PC-9 (cell line): ENCODE measurements around the gene CPPED1. TPM values are rescaled to one million over a fixed set of nuclear protein-coding genes. Genes with fewer than 3 reads are reported as not detected.
A peak's percentile ranks its signal among the peaks of the same experiment; 100 is the strongest.

Source experiments
- BruUV-seq: library from RNA; stranded (reverse); fragments of 400-500 nt; replicated peaks from 2 replicates; lab custom pipeline; 2021; lab: Mats Ljungman, UMichigan
- CTCF ChIA-PET: fragments of 300-600 bp; sonication (Branson Sonifier 250); formaldehyde crosslinking; loops from one replicate; lab custom pipeline; 2022; ENCODE audit warnings: antibody characterized with exemption; lab: Charles Lee
- POLR2A ChIA-PET: fragments of 300-600 bp; sonication (Branson Sonifier 250); formaldehyde crosslinking; loops from one replicate; lab custom pipeline; 2022; ENCODE audit warnings: antibody characterized with exemption; ENCODE audit not compliant: unreplicated experiment; lab: Charles Lee
- DNase-seq, 2 experiments: peaks; one replicate each; pipeline versions ENCODE4 v3.0.0 to v3.0.0-alpha.2; 2015 to 2022; ENCODE audit warnings: mixed read lengths in 1 of 2
- H2AFZ ChIP-seq: fragments of 200-600 bp; sonication (generic); 2 replicates; pipeline ENCODE4 v1.8.1; 2017; ENCODE audit warnings: antibody characterized with exemption
- H3F3A ChIP-seq: fragments of 200-600 bp; sonication (generic); 2 replicates; pipeline ENCODE4 v1.8.1; 2017; ENCODE audit warnings: antibody characterized with exemption, mild to moderate bottlenecking, low read depth; ENCODE audit not compliant: insufficient read depth
- H3K27ac ChIP-seq: fragments of 200-600 bp; sonication (generic); 2 replicates; pipeline ENCODE4 v1.6.1; 2016; ENCODE audit warnings: mixed run types
- H3K27me3 ChIP-seq: fragments of 200-600 bp; sonication (generic); 2 replicates; pipeline ENCODE4 v1.6.1; 2016; ENCODE audit warnings: low read depth, mixed run types; ENCODE audit not compliant: insufficient read depth
- H3K36me3 ChIP-seq: fragments of 200-600 bp; sonication (generic); 2 replicates; pipeline ENCODE4 v1.6.1; 2016; ENCODE audit warnings: low read depth, mixed run types
- H3K4me1 ChIP-seq: fragments of 200-600 bp; sonication (generic); replicated peaks from 2 replicates; pipeline ENCODE4 v1.6.1; 2016; ENCODE audit warnings: mixed run types; ENCODE audit not compliant: insufficient read depth
- H3K4me2 ChIP-seq: fragments of 200-600 bp; sonication (generic); 2 replicates; pipeline ENCODE4 v1.6.1; 2017; ENCODE audit warnings: mixed run types
- H3K4me3 ChIP-seq: fragments of 200-600 bp; sonication (generic); 2 replicates; pipeline ENCODE4 v1.6.1; 2016; ENCODE audit warnings: mixed run types
- H3K79me2 ChIP-seq: fragments of 200-600 bp; sonication (generic); 2 replicates; pipeline ENCODE4 v1.6.1; 2017; ENCODE audit warnings: low read depth, mixed run types
- H3K9me2 ChIP-seq: fragments of 200-600 bp; sonication (generic); 2 replicates; pipeline ENCODE4 v1.8.1; 2017; ENCODE audit warnings: mild to moderate bottlenecking; ENCODE audit not compliant: insufficient read depth
- H3K9me3 ChIP-seq: fragments of 200-600 bp; sonication (generic); 2 replicates; pipeline ENCODE4 v1.8.1; 2016; ENCODE audit warnings: low read depth; ENCODE audit not compliant: insufficient read depth
- H4K20me1 ChIP-seq: fragments of 200-600 bp; sonication (generic); 2 replicates; pipeline ENCODE4 v1.8.1; 2017; ENCODE audit not compliant: insufficient read depth
- CTCF ChIP-seq: fragments of 200-600 bp; sonication (generic); conservative IDR thresholded peaks from 2 replicates; pipeline ENCODE4 v1.6.1; 2017; ENCODE audit warnings: mixed run types, antibody characterized with exemption, mild to moderate bottlenecking, moderate library complexity
- EZH2 ChIP-seq: fragments of 200-600 bp; sonication (generic); IDR thresholded peaks from 2 replicates; pipeline ENCODE4 v1.8.0; 2017; ENCODE audit warnings: antibody characterized with exemption, low read depth
- intact Hi-C: fragments of 100-400 bp; cut with micrococcal nuclease; formaldehyde crosslinking; loops from one replicate; pipeline ENCODE4 v1.10.0; 2022; ENCODE audit not compliant: unreplicated experiment
- total RNA-seq: library from RNA; stranded (reverse); gene quantifications from 2 replicates; pipeline ENCODE4 v1.2.3, GENCODE V29; 2021

CPPED1 gene
- total RNA-seq, 1 experiment from 2014 or later, result 66.9 TPM

GRCh38 chr16:12833926-12834325 is 30.2 kb upstream of the CPPED1 start:
- TF ChIP-seq CTCF, result no peak
- no peak for TF ChIP-seq EZH2
- POLR2A ChIA-PET, result interaction anchor here (0.6 to 0.7 kb wide), 4 partner anchors 17 to 1782 kb away, joined by 3 to 5 read pairs (median 4); no protein-coding TSS in a partner anchor
- Histone ChIP-seq H3K9me2 (no peaks in the 10 kb centered on the region), H3K36me3 (no peaks in the 10 kb centered on the region), H2AFZ (peak overlapping the region; percentile 47; the same call in 1 of the 2 replicates), H3K4me1 (peaks cover 27% of the 10 kb centered on the region), H3K4me3 (peak overlapping the region; percentile 19; the same call in 1 of the 2 replicates), H3K9me3 (no peaks in the 10 kb centered on the region), H3K27me3 (no peaks in the 10 kb centered on the region), H3K79me2 (no peaks in the 10 kb centered on the region), H3K27ac (peak overlapping the region; percentile 93), H3F3A (peaks cover 36% of the 10 kb centered on the region), H4K20me1 (no peaks in the 10 kb centered on the region), H3K4me2 (peak overlapping the region; percentile 69)
- no TSS peak for BruUV-seq
- intact Hi-C loops, result loop anchor here (1.0 to 2.0 kb wide), 4 partner anchors 33 to 221 kb away; no protein-coding TSS in a partner anchor
- CTCF ChIA-PET, result no interaction called here
- peak; percentile 92 to 95 for DNase-seq

- H3K4me3 ChIP-seq, result no peak overlapping the region
- H3K79me2 ChIP-seq, result no peaks in the 10 kb centered on the region
- TF ChIP-seq EZH2 (no peak), CTCF (no peak)
- H3K9me2 ChIP-seq, result no peaks in the 10 kb centered on the region
- DNase-seq, result no peak
- no peaks in the 10 kb centered on the region for H3K27me3 ChIP-seq
- peaks cover 14% of the 10 kb centered on the region for H3K4me1 ChIP-seq
- CTCF ChIA-PET, result interaction anchor here (0.7 kb wide), 1 partner anchor 133 kb away, joined by 3 read pairs; no protein-coding TSS in a partner anchor
- no peak overlapping the region for H2AFZ ChIP-seq
- H4K20me1 ChIP-seq, result no peaks in the 10 kb centered on the region
- H3K9me3 ChIP-seq, result no peaks in the 10 kb centered on the region
- no TSS peak for BruUV-seq
- peaks cover 16% of the 10 kb centered on the region for H3F3A ChIP-seq
- H3K36me3 ChIP-seq, result no peaks in the 10 kb centered on the region
- no peak overlapping the region for H3K4me2 ChIP-seq
- no peak overlapping the region for H3K27ac ChIP-seq
- POLR2A ChIA-PET, result interaction anchor here (0.7 kb wide), 1 partner anchor 424 kb away, joined by 3 read pairs; no protein-coding TSS in a partner anchor
- intact Hi-C loops, result no loop called here
Observed at GRCh38 chr16:12829096-12829888, 25.6 kb upstream of the CPPED1 start.

GRCh38 chr16:12828206-12828605 is 24.5 kb upstream of the CPPED1 start:
- H2AFZ ChIP-seq, result no peak overlapping the region
- BruUV-seq, result no TSS peak
- H3K9me3 ChIP-seq, result no peaks in the 10 kb centered on the region
- H3K27me3 ChIP-seq, result no peaks in the 10 kb centered on the region
- no peak overlapping the region for H3K4me3 ChIP-seq
- ChIA-PET POLR2A (no interaction called here), CTCF (no interaction called here)
- DNase-seq, result no peak
- no peaks in the 10 kb centered on the region for H3K9me2 ChIP-seq
- H3K4me2 ChIP-seq, result no peak overlapping the region
- H4K20me1 ChIP-seq, result no peaks in the 10 kb centered on the region
- H3K4me1 ChIP-seq, result peaks cover 5% of the 10 kb centered on the region
- no peak overlapping the region for H3K27ac ChIP-seq
- TF ChIP-seq CTCF (no peak), EZH2 (no peak)
- no peaks in the 10 kb centered on the region for H3K36me3 ChIP-seq
- H3F3A ChIP-seq, result peaks cover 6% of the 10 kb centered on the region
- H3K79me2 ChIP-seq, result no peaks in the 10 kb centered on the region
- intact Hi-C loops, result no loop called here
